ENCODE data around the gene GGACT.

The GGACT gene

GRCh38 chr13:100495455-100495854 lies 93.1 kb downstream of the GGACT start:
- no peak overlapping the region for H2BK120ac ChIP-seq (ENCODE audit: insufficient read depth, low read length, poor library complexity)
- H2BK5ac ChIP-seq (ENCODE audit: low read depth, low read length, poor library complexity): no peak overlapping the region
- H2BK12ac ChIP-seq (ENCODE audit: low read length): no peak overlapping the region
- no peak overlapping the region for H3K23ac ChIP-seq (ENCODE audit: low read length)
- H3K4me1 ChIP-seq (ENCODE audit: control insufficient read depth in 1 of 2, insufficient read depth in 2 of 2, low read length in 2 of 2): peaks cover 0 to 5% of the 10 kb centered on the region in 2 experiments
- H4K12ac ChIP-seq (ENCODE audit: low read depth, low read length): no peak overlapping the region
- no peak overlapping the region for H3K9ac ChIP-seq (ENCODE audit: low read length)
- peaks cover 3% of the 10 kb centered on the region for H3K9me3 ChIP-seq (ENCODE audit: insufficient read depth, low read depth, low read length)
- H4K8ac ChIP-seq (ENCODE audit: low read depth, low read length): no peak overlapping the region
- no peaks in the 10 kb centered on the region for H3K79me2 ChIP-seq (ENCODE audit: control insufficient read depth, insufficient read depth, low read length, poor library complexity)
- no peak overlapping the region for H3K14ac ChIP-seq (ENCODE audit: low read length)
- H3K4ac ChIP-seq (ENCODE audit: low read depth, low read length): no peak overlapping the region
- H3K36me3 ChIP-seq (ENCODE audit: control insufficient read depth in 1 of 2, insufficient read depth in 2 of 2, low read length in 2 of 2): no peaks in the 10 kb centered on the region
- WGBS (ENCODE audit: extremely low coverage, insufficient coverage, insufficient read length): 100% methylated on average over 1 of the region's 1 CpG
- H3K27ac ChIP-seq (ENCODE audit: low read depth, low read length): no peak overlapping the region
- H3K18ac ChIP-seq (ENCODE audit: low read length): no peak overlapping the region
- H3K4me2 ChIP-seq (ENCODE audit: low read length): no peak overlapping the region
- no peaks in the 10 kb centered on the region for H3K79me1 ChIP-seq (ENCODE audit: low read length)
- H3K4me3 ChIP-seq (ENCODE audit: low read depth, low read length): no peak overlapping the region
- DNase-seq: no peak
- no peak overlapping the region for H2AFZ ChIP-seq (ENCODE audit: insufficient read depth, low read length, poor library complexity)
- H3K27me3 ChIP-seq (ENCODE audit: insufficient read depth, low read length): no peaks in the 10 kb centered on the region
- no peak overlapping the region for H4K91ac ChIP-seq (ENCODE audit: low read depth, low read length)
- no peak overlapping the region for H2AK5ac ChIP-seq (ENCODE audit: low read length)

DNA sequence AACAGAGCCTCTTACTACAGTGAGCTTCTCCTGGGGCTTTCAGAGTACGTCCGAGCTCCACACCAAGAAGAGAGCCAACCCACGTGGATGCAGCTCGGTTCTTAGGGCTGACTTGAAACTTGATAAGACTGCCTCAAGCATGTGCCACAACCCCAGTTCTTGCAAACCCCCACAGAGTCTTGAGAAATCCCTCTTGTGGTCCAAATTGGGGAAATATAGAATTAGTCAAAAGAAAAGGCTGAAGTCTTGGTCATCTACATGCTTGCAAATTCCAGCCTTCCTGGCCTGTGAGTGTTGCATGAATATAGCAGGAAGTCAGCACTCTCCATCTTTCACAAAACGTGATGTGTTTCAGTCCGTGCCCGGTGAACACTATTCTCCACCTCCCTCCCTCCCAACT lies 95.2 kb downstream of the GGACT start:
- no peak overlapping the region for H2BK120ac ChIP-seq (ENCODE audit: insufficient read depth, low read length, poor library complexity)
- H3K27me3 ChIP-seq (ENCODE audit: insufficient read depth, low read length): no peaks in the 10 kb centered on the region
- H3K36me3 ChIP-seq (ENCODE audit: control insufficient read depth in 1 of 2, insufficient read depth in 2 of 2, low read length in 2 of 2): no peaks in the 10 kb centered on the region
- H2AFZ ChIP-seq (ENCODE audit: insufficient read depth, low read length, poor library complexity): no peak overlapping the region
- H3K9ac ChIP-seq (ENCODE audit: low read length): no peak overlapping the region
- no peak overlapping the region for H2AK5ac ChIP-seq (ENCODE audit: low read length)
- no peak overlapping the region for H3K27ac ChIP-seq (ENCODE audit: low read depth, low read length)
- WGBS (ENCODE audit: extremely low coverage, insufficient coverage, insufficient read length): no CpG with 5 or more reads among the region's 7 CpGs
- H4K91ac ChIP-seq (ENCODE audit: low read depth, low read length): no peak overlapping the region
- no peak overlapping the region for H4K12ac ChIP-seq (ENCODE audit: low read depth, low read length)
- H3K18ac ChIP-seq (ENCODE audit: low read length): no peak overlapping the region
- no peak overlapping the region for H2BK12ac ChIP-seq (ENCODE audit: low read length)
- H3K79me2 ChIP-seq (ENCODE audit: control insufficient read depth, insufficient read depth, low read length, poor library complexity): no peaks in the 10 kb centered on the region
- H3K4me1 ChIP-seq (ENCODE audit: control insufficient read depth in 1 of 2, insufficient read depth in 2 of 2, low read length in 2 of 2): peaks cover 0 to 5% of the 10 kb centered on the region in 2 experiments
- no peak for DNase-seq
- no peak overlapping the region for H2BK5ac ChIP-seq (ENCODE audit: low read depth, low read length, poor library complexity)
- H3K79me1 ChIP-seq (ENCODE audit: low read length): no peaks in the 10 kb centered on the region
- H3K14ac ChIP-seq (ENCODE audit: low read length): no peak overlapping the region
- H3K9me3 ChIP-seq (ENCODE audit: insufficient read depth, low read depth, low read length): peaks cover 3% of the 10 kb centered on the region
- H3K4ac ChIP-seq (ENCODE audit: low read depth, low read length): no peak overlapping the region
- no peak overlapping the region for H3K4me2 ChIP-seq (ENCODE audit: low read length)
- no peak overlapping the region for H3K4me3 ChIP-seq (ENCODE audit: low read depth, low read length)
- H4K8ac ChIP-seq (ENCODE audit: low read depth, low read length): no peak overlapping the region
- H3K23ac ChIP-seq (ENCODE audit: low read length): no peak overlapping the region

DNA sequence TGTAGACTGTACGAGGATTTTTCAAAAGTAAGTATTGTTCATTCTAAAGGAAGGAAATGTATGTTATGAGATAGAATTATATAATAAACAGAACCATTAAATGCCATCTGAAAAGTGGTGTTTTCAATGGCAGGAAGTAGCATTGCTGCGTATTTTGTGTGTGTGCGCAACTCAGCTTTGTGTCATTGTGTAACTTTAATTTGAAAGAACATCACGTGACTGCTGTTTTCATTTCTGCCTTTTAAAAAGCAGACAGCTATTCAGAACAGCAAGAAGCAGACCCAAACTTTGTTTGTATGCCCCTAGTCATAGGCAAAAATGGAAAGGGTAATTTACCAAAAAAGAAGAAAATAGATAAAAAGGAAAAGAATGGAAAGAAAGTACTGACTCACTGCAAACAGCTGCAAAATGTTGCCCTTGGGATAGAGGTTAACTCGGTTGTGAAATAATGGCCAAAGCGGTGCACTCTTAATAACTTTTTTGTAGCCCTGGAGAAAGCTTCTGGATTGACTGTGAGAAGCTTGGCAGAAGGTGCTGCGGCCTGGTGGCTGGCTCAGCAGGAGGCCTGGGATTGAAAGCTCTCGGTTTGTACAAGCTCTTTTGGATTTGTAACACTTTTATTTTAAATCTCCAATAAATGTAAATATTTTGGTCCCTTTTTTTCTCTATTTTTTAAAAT lies 97.3 kb downstream of the GGACT start:
- WGBS (ENCODE audit: extremely low coverage, insufficient coverage, insufficient read length): no CpG with 5 or more reads among the region's 8 CpGs
- H3K4me2 ChIP-seq (ENCODE audit: low read length): no peak overlapping the region
- no peaks in the 10 kb centered on the region for H3K79me1 ChIP-seq (ENCODE audit: low read length)
- H4K8ac ChIP-seq (ENCODE audit: low read depth, low read length): no peak overlapping the region
- H3K27me3 ChIP-seq (ENCODE audit: insufficient read depth, low read length): no peaks in the 10 kb centered on the region
- H2AFZ ChIP-seq (ENCODE audit: insufficient read depth, low read length, poor library complexity): no peak overlapping the region
- no peak overlapping the region for H2BK12ac ChIP-seq (ENCODE audit: low read length)
- H3K79me2 ChIP-seq (ENCODE audit: control insufficient read depth, insufficient read depth, low read length, poor library complexity): no peaks in the 10 kb centered on the region
- no peak overlapping the region for H3K4ac ChIP-seq (ENCODE audit: low read depth, low read length)
- no peak overlapping the region for H3K4me3 ChIP-seq (ENCODE audit: low read depth, low read length)
- no peak overlapping the region for H2BK120ac ChIP-seq (ENCODE audit: insufficient read depth, low read length, poor library complexity)
- H4K12ac ChIP-seq (ENCODE audit: low read depth, low read length): no peak overlapping the region
- peaks cover 0 to 5% of the 10 kb centered on the region in 2 experiments for H3K4me1 ChIP-seq (ENCODE audit: control insufficient read depth in 1 of 2, insufficient read depth in 2 of 2, low read length in 2 of 2)
- no peaks in the 10 kb centered on the region for H3K36me3 ChIP-seq (ENCODE audit: control insufficient read depth in 1 of 2, insufficient read depth in 2 of 2, low read length in 2 of 2)
- no peak overlapping the region for H2BK5ac ChIP-seq (ENCODE audit: low read depth, low read length, poor library complexity)
- H3K18ac ChIP-seq (ENCODE audit: low read length): no peak overlapping the region
- peaks cover 3% of the 10 kb centered on the region for H3K9me3 ChIP-seq (ENCODE audit: insufficient read depth, low read depth, low read length)
- DNase-seq: peak in 1 of 2 donors; percentile 25
- H3K9ac ChIP-seq (ENCODE audit: low read length): no peak overlapping the region
- H3K23ac ChIP-seq (ENCODE audit: low read length): no peak overlapping the region
- H3K27ac ChIP-seq (ENCODE audit: low read depth, low read length): no peak overlapping the region
- H4K91ac ChIP-seq (ENCODE audit: low read depth, low read length): no peak overlapping the region
- no peak overlapping the region for H3K14ac ChIP-seq (ENCODE audit: low read length)
- H2AK5ac ChIP-seq (ENCODE audit: low read length): no peak overlapping the region

GRCh38 chr13:100490692-100491091 lies 97.9 kb downstream of the GGACT start:
- no peaks in the 10 kb centered on the region for H3K79me1 ChIP-seq (ENCODE audit: low read length)
- H3K4me1 ChIP-seq (ENCODE audit: control insufficient read depth in 1 of 2, insufficient read depth in 2 of 2, low read length in 2 of 2): peaks cover 0 to 5% of the 10 kb centered on the region in 2 experiments
- H3K36me3 ChIP-seq (ENCODE audit: control insufficient read depth in 1 of 2, insufficient read depth in 2 of 2, low read length in 2 of 2): no peaks in the 10 kb centered on the region
- H2AFZ ChIP-seq (ENCODE audit: insufficient read depth, low read length, poor library complexity): no peak overlapping the region
- peaks cover 3% of the 10 kb centered on the region for H3K9me3 ChIP-seq (ENCODE audit: insufficient read depth, low read depth, low read length)
- no peaks in the 10 kb centered on the region for H3K27me3 ChIP-seq (ENCODE audit: insufficient read depth, low read length)
- no peak overlapping the region for H3K9ac ChIP-seq (ENCODE audit: low read length)
- H3K4me3 ChIP-seq (ENCODE audit: low read depth, low read length): no peak overlapping the region
- H2BK120ac ChIP-seq (ENCODE audit: insufficient read depth, low read length, poor library complexity): no peak overlapping the region
- no CpG with 5 or more reads among the region's 4 CpGs for WGBS (ENCODE audit: extremely low coverage, insufficient coverage, insufficient read length)
- no peak overlapping the region for H3K14ac ChIP-seq (ENCODE audit: low read length)
- H2AK5ac ChIP-seq (ENCODE audit: low read length): no peak overlapping the region
- no peak overlapping the region for H2BK5ac ChIP-seq (ENCODE audit: low read depth, low read length, poor library complexity)
- no peak overlapping the region for H3K27ac ChIP-seq (ENCODE audit: low read depth, low read length)
- H4K8ac ChIP-seq (ENCODE audit: low read depth, low read length): no peak overlapping the region
- H3K4me2 ChIP-seq (ENCODE audit: low read length): no peak overlapping the region
- H3K4ac ChIP-seq (ENCODE audit: low read depth, low read length): no peak overlapping the region
- H4K91ac ChIP-seq (ENCODE audit: low read depth, low read length): no peak overlapping the region
- H3K79me2 ChIP-seq (ENCODE audit: control insufficient read depth, insufficient read depth, low read length, poor library complexity): no peaks in the 10 kb centered on the region
- H3K18ac ChIP-seq (ENCODE audit: low read length): no peak overlapping the region
- no peak overlapping the region for H3K23ac ChIP-seq (ENCODE audit: low read length)
- no peak overlapping the region for H2BK12ac ChIP-seq (ENCODE audit: low read length)
- no peak overlapping the region for H4K12ac ChIP-seq (ENCODE audit: low read depth, low read length)
- no peak for DNase-seq

Data from trophoblast cell (in vitro differentiated cells and primary cell).